Measurements from ENCODE around the gene RUNDC3A.
"Not testable (repeated sequence)": the region's sequence is repeated elsewhere in the genome, so short reads cannot be mapped to it uniquely, and the experiment has no call there.

Gene RUNDC3A

GRCh38 chr17:44326861-44327444, 18.6 kb downstream of the RUNDC3A start:
- Histone ChIP-seq H3K27ac (ENCODE audit: low read depth, low read length) (no peak overlapping the region), H3K4me1 (ENCODE audit: control insufficient read depth in 1 of 2, insufficient read depth in 2 of 2, low read length in 2 of 2) (peaks cover 4 to 12% of the 10 kb centered on the region in 2 experiments), H2AFZ (ENCODE audit: insufficient read depth, low read length, poor library complexity) (no peak overlapping the region), H3K4me3 (ENCODE audit: low read depth, low read length) (no peak overlapping the region), H2AK5ac (ENCODE audit: low read length) (no peak overlapping the region), H3K9me3 (ENCODE audit: insufficient read depth, low read depth, low read length) (peaks cover 2% of the 10 kb centered on the region), H3K79me1 (ENCODE audit: low read length) (peaks cover 11% of the 10 kb centered on the region), H3K27me3 (ENCODE audit: insufficient read depth, low read length) (no peaks in the 10 kb centered on the region), H3K9ac (ENCODE audit: low read length) (no peak overlapping the region), H4K12ac (ENCODE audit: low read depth, low read length) (no peak overlapping the region), H4K91ac (ENCODE audit: low read depth, low read length) (no peak overlapping the region), H3K14ac (ENCODE audit: low read length) (no peak overlapping the region), H2BK5ac (ENCODE audit: low read depth, low read length, poor library complexity) (no peak overlapping the region), H2BK120ac (ENCODE audit: insufficient read depth, low read length, poor library complexity) (no peak overlapping the region), H3K23ac (ENCODE audit: low read length) (no peak overlapping the region), H3K79me2 (ENCODE audit: control insufficient read depth, insufficient read depth, low read length, poor library complexity) (peaks cover 11% of the 10 kb centered on the region), H3K36me3 (ENCODE audit: control insufficient read depth in 1 of 2, insufficient read depth in 2 of 2, low read length in 2 of 2) (peaks cover 6 to 7% of the 10 kb centered on the region in 2 experiments), H3K4me2 (ENCODE audit: low read length) (no peak overlapping the region), H4K8ac (ENCODE audit: low read depth, low read length) (peak overlapping the region; percentile 8), H2BK12ac (ENCODE audit: low read length) (no peak overlapping the region), H3K18ac (ENCODE audit: low read length) (no peak overlapping the region), H3K4ac (ENCODE audit: low read depth, low read length) (no peak overlapping the region)
- WGBS (ENCODE audit: extremely low coverage, insufficient coverage, insufficient read length), result no CpG with 5 or more reads among the region's 31 CpGs
- DNase-seq, result peak; percentile 96

GRCh38 chr17:44327715-44328449, 19.5 kb downstream of the RUNDC3A start:
- no peak overlapping the region for H4K12ac ChIP-seq (ENCODE audit: low read depth, low read length)
- H2BK120ac ChIP-seq (ENCODE audit: insufficient read depth, low read length, poor library complexity), result no peak overlapping the region
- peaks cover 4 to 12% of the 10 kb centered on the region in 2 experiments for H3K4me1 ChIP-seq (ENCODE audit: control insufficient read depth in 1 of 2, insufficient read depth in 2 of 2, low read length in 2 of 2)
- H3K27me3 ChIP-seq (ENCODE audit: insufficient read depth, low read length), result no peaks in the 10 kb centered on the region
- no peak overlapping the region for H3K4ac ChIP-seq (ENCODE audit: low read depth, low read length)
- no peak overlapping the region for H2AK5ac ChIP-seq (ENCODE audit: low read length)
- no peak overlapping the region for H2BK5ac ChIP-seq (ENCODE audit: low read depth, low read length, poor library complexity)
- no peak overlapping the region for H3K9ac ChIP-seq (ENCODE audit: low read length)
- H2AFZ ChIP-seq (ENCODE audit: insufficient read depth, low read length, poor library complexity), result no peak overlapping the region
- peaks cover 11% of the 10 kb centered on the region for H3K79me1 ChIP-seq (ENCODE audit: low read length)
- H3K27ac ChIP-seq (ENCODE audit: low read depth, low read length), result no peak overlapping the region
- H4K91ac ChIP-seq (ENCODE audit: low read depth, low read length), result no peak overlapping the region
- H2BK12ac ChIP-seq (ENCODE audit: low read length), result no peak overlapping the region
- no peak overlapping the region for H3K4me2 ChIP-seq (ENCODE audit: low read length)
- WGBS (ENCODE audit: extremely low coverage, insufficient coverage, insufficient read length), result no CpG with 5 or more reads among the region's 7 CpGs
- no peak overlapping the region for H3K23ac ChIP-seq (ENCODE audit: low read length)
- no peak overlapping the region for H3K14ac ChIP-seq (ENCODE audit: low read length)
- no peak overlapping the region for H3K4me3 ChIP-seq (ENCODE audit: low read depth, low read length)
- no peak overlapping the region for H4K8ac ChIP-seq (ENCODE audit: low read depth, low read length)
- H3K79me2 ChIP-seq (ENCODE audit: control insufficient read depth, insufficient read depth, low read length, poor library complexity), result peaks cover 11% of the 10 kb centered on the region
- H3K9me3 ChIP-seq (ENCODE audit: insufficient read depth, low read depth, low read length), result peaks cover 2% of the 10 kb centered on the region
- no peak for DNase-seq
- no peaks in the 10 kb centered on the region for H3K36me3 ChIP-seq (ENCODE audit: control insufficient read depth in 1 of 2, insufficient read depth in 2 of 2, low read length in 2 of 2)
- H3K18ac ChIP-seq (ENCODE audit: low read length), result no peak overlapping the region

GRCh38 chr17:44329516-44329915, 21.1 kb downstream of the RUNDC3A start:
- DNase-seq; H3K4me1 ChIP-seq (ENCODE audit: control insufficient read depth in 1 of 2, insufficient read depth in 2 of 2, low read length in 2 of 2); H2AFZ ChIP-seq (ENCODE audit: insufficient read depth, low read length, poor library complexity); H3K18ac ChIP-seq (ENCODE audit: low read length); H3K36me3 ChIP-seq (ENCODE audit: control insufficient read depth in 1 of 2, insufficient read depth in 2 of 2, low read length in 2 of 2); H3K79me2 ChIP-seq (ENCODE audit: control insufficient read depth, insufficient read depth, low read length, poor library complexity); H2AK5ac ChIP-seq (ENCODE audit: low read length); H2BK12ac ChIP-seq (ENCODE audit: low read length); H3K27me3 ChIP-seq (ENCODE audit: insufficient read depth, low read length); H3K9me3 ChIP-seq (ENCODE audit: insufficient read depth, low read depth, low read length); H3K27ac ChIP-seq (ENCODE audit: low read depth, low read length); H3K14ac ChIP-seq (ENCODE audit: low read length); H3K4ac ChIP-seq (ENCODE audit: low read depth, low read length); H2BK120ac ChIP-seq (ENCODE audit: insufficient read depth, low read length, poor library complexity); H3K4me2 ChIP-seq (ENCODE audit: low read length); H3K79me1 ChIP-seq (ENCODE audit: low read length); H4K12ac ChIP-seq (ENCODE audit: low read depth, low read length); H3K4me3 ChIP-seq (ENCODE audit: low read depth, low read length); H2BK5ac ChIP-seq (ENCODE audit: low read depth, low read length, poor library complexity); H4K8ac ChIP-seq (ENCODE audit: low read depth, low read length); H4K91ac ChIP-seq (ENCODE audit: low read depth, low read length); H3K23ac ChIP-seq (ENCODE audit: low read length); H3K9ac ChIP-seq (ENCODE audit: low read length): not testable (repeated sequence)
- WGBS (ENCODE audit: extremely low coverage, insufficient coverage, insufficient read length), result no CpG with 5 or more reads among the region's 7 CpGs

- DNase-seq; H3K79me2 ChIP-seq (ENCODE audit: control insufficient read depth, insufficient read depth, low read length, poor library complexity); H4K12ac ChIP-seq (ENCODE audit: low read depth, low read length); H2AK5ac ChIP-seq (ENCODE audit: low read length); H4K8ac ChIP-seq (ENCODE audit: low read depth, low read length); H3K79me1 ChIP-seq (ENCODE audit: low read length); H3K9ac ChIP-seq (ENCODE audit: low read length); H2BK12ac ChIP-seq (ENCODE audit: low read length); H3K27ac ChIP-seq (ENCODE audit: low read depth, low read length); H3K4ac ChIP-seq (ENCODE audit: low read depth, low read length); H2BK5ac ChIP-seq (ENCODE audit: low read depth, low read length, poor library complexity); H2BK120ac ChIP-seq (ENCODE audit: insufficient read depth, low read length, poor library complexity); H3K14ac ChIP-seq (ENCODE audit: low read length); H4K91ac ChIP-seq (ENCODE audit: low read depth, low read length); H3K18ac ChIP-seq (ENCODE audit: low read length); H3K23ac ChIP-seq (ENCODE audit: low read length); H2AFZ ChIP-seq (ENCODE audit: insufficient read depth, low read length, poor library complexity); H3K27me3 ChIP-seq (ENCODE audit: insufficient read depth, low read length); H3K4me2 ChIP-seq (ENCODE audit: low read length); H3K4me1 ChIP-seq (ENCODE audit: control insufficient read depth in 1 of 2, insufficient read depth in 2 of 2, low read length in 2 of 2); H3K36me3 ChIP-seq (ENCODE audit: control insufficient read depth in 1 of 2, insufficient read depth in 2 of 2, low read length in 2 of 2); H3K4me3 ChIP-seq (ENCODE audit: low read depth, low read length); H3K9me3 ChIP-seq (ENCODE audit: insufficient read depth, low read depth, low read length): not testable (repeated sequence)
- no CpG with 5 or more reads among the region's 5 CpGs for WGBS (ENCODE audit: extremely low coverage, insufficient coverage, insufficient read length)
Measured at GRCh38 chr17:44330263-44330662, 21.9 kb downstream of the RUNDC3A start.
